Measurements from ENCODE around the gene CYLD. TPM values are rescaled to one million over a fixed set of nuclear protein-coding genes. Genes with fewer than 3 reads are reported as not detected.

Gene CYLD
- total RNA-seq, 2 experiments from 2014 or later = 133 to 135 TPM

DNA sequence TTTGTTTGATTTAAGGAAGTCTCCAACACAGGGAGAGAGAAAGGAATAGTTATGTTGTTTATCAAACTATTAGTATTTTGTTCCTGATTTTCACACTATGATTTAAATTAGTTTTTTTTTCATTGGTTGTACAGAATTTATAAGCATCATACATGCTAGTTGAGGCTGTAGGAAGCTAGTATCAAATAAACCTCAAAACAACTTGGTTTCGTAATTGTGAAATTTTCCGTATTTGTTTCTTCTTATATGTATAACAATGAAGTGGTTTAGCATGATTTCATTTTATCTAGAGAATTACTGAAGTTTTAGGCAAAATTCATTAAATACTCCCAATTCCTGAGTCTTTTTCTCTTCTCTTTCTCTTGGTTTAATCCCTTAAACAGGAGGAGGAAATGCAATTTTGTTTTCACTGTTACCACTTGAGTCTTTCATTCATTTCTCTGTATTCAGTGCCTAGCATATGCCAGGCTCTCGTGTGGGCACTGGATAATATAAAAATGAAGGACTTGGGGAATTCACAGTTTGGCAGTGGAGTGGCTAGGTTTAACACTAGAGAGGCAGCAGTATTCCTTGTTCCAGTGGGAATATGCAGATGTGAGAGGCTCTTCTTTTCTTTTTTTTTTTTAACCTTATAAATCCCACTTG lies 1.8 kb downstream of the CYLD start:
- ChIA-PET CTCF (interaction anchor here (0.6 to 9.9 kb wide), 14 partner anchors 7 to 417 kb away, joined by 3 to 153 read pairs (median 6); partner anchors contain the start of gene SNX20), POLR2A (interaction anchor here (0.8 to 7.2 kb wide), 4 partner anchors 45 to 64 kb away, joined by 3 to 81 read pairs (median 22); partner anchors contain the start of gene SNX20)
- H3K9me3 Mint-ChIP-seq = no peaks in the 10 kb centered on the region
- no peak for DNase-seq
- intact Hi-C loops (cut with micrococcal nuclease) = loop anchor here (5.0 to 10.0 kb wide), 2 partner anchors 476 to 719 kb away; partner anchors contain the start of genes ADCY7 and CNEP1R1
- peak overlapping the region; percentile 97 for H3K27ac Mint-ChIP-seq
- peaks cover 52% of the 10 kb centered on the region for H3K4me1 Mint-ChIP-seq (ENCODE audit: low read depth)
- no peaks in the 10 kb centered on the region for H3K27me3 Mint-ChIP-seq
- peaks cover 33% of the 10 kb centered on the region for H3K36me3 Mint-ChIP-seq
- peak overlapping the region; percentile 94 for H3K4me3 Mint-ChIP-seq

DNA sequence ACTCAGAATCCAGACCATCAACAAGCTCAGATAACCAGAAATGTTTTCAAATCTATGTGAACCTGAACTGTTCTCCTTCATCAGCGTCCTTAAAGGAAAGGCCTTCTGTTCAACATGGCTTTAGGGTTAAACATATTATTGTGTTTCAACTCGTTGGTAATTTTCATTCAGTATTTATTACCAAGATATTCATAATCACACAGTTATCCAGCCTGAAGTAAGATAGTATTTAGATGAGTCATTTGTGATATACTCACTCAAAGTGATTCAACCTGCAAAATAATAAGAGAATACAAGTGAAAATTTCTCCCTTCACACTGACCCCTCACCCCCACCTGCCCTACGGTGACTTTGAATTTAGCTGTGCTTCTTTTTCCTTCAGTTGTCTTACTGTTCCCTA lies 3.0 kb downstream of the CYLD start:
- ChIA-PET POLR2A (interaction anchor here (0.6 to 7.2 kb wide), 12 partner anchors 9 to 720 kb away, joined by 3 to 81 read pairs (median 3); partner anchors contain the start of genes CNEP1R1 and SNX20), CTCF (interaction anchor here (0.5 to 9.9 kb wide), 14 partner anchors 9 to 548 kb away, joined by 3 to 153 read pairs (median 6); partner anchors contain the start of gene SNX20)
- intact Hi-C loops (cut with micrococcal nuclease) = loop anchor here (5.0 to 10.0 kb wide), 3 partner anchors 468 to 720 kb away; partner anchors contain the start of genes ADCY7 and CNEP1R1
- Mint-ChIP-seq H3K27me3 (no peaks in the 10 kb centered on the region), H3K9me3 (no peaks in the 10 kb centered on the region), H3K4me1 (ENCODE audit: low read depth) (peaks cover 57% of the 10 kb centered on the region), H3K36me3 (peaks cover 39% of the 10 kb centered on the region), H3K27ac (peak overlapping the region; percentile 97), H3K4me3 (peak overlapping the region; percentile 94)
- DNase-seq = peak; percentile 44

DNA sequence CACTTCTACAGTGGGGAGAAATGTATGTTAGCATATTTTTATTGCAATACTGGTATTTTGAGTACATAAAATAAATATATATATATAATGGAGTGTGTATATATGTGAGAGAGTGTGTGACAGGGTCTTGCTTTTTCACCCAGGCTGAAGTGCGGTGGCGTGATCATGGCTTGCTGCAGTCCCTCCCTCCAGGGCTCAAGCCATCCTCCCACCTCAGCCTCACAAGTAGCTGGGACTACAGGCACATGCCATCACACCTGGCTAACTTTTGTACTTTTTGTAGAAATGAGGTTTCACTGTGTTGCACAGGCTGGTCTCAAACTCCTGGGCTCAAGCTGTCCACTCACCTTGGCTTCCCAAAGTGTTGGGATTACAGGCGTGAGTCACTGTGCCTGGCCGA lies 4.1 kb downstream of the CYLD start:
- POLR2A ChIA-PET = interaction anchor here (1.9 to 7.2 kb wide), 5 partner anchors 20 to 66 kb away, joined by 8 to 81 read pairs (median 15); partner anchors contain the start of genes NOD2 and SNX20
- peak; percentile 37 for DNase-seq
- peak overlapping the region; percentile 97 for H3K27ac Mint-ChIP-seq
- intact Hi-C loops (cut with micrococcal nuclease) = loop anchor here (2.0 to 10.0 kb wide), 5 partner anchors 47 to 721 kb away; partner anchors contain the start of genes BRD7 and CNEP1R1
- peaks cover 57% of the 10 kb centered on the region for H3K4me1 Mint-ChIP-seq (ENCODE audit: low read depth)
- no peaks in the 10 kb centered on the region for H3K27me3 Mint-ChIP-seq
- peak overlapping the region; percentile 94 for H3K4me3 Mint-ChIP-seq
- H3K9me3 Mint-ChIP-seq = no peaks in the 10 kb centered on the region
- H3K36me3 Mint-ChIP-seq = peaks cover 48% of the 10 kb centered on the region
- CTCF ChIA-PET = interaction anchor here (0.6 to 9.9 kb wide), 16 partner anchors 10 to 535 kb away, joined by 3 to 153 read pairs (median 6); partner anchors contain the start of genes NOD2 and SNX20

DNA sequence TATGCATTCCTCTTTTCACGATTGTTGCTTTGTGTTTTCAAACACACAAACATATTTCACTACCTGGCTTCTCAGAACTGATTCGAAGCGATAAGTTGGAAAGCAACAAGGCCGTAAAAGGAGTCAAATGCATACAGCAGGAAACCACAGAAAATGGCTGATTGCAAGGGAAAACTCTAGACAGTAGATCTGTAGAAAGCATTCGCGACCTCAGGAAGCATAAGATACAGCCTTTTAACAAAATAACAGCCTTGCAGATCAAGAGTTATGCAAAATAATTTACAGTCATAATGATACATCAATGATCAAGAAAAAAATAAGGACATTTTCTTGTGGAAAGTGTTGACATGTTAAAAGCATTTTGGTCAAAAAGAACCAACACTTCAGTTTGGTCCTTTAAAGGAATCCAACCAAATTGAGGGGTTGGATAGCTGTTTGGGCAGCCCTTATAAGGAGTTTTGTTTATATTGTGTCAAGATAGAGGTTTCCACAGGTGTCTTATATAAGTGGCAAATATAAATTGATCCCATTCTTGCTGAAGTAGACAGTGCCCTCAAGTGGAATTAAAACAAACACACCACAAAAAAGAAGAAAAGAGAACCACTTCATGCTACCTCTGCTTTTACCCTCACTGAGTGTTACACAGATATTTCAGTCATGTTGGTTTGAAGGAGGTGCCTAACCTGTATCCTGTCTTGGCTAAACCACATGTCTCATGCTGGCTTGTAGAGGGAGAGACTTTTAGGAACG lies 5.5 kb downstream of the CYLD start:
- H3K27ac Mint-ChIP-seq = peak overlapping the region; percentile 97
- intact Hi-C loops (cut with micrococcal nuclease) = loop anchor here (1.0 to 10.0 kb wide), 13 partner anchors 18 to 723 kb away; partner anchors contain the start of genes BRD7, CNEP1R1 and SNX20
- POLR2A ChIA-PET = interaction anchor here (0.7 to 7.2 kb wide), 8 partner anchors 18 to 81 kb away, joined by 4 to 81 read pairs (median 8); partner anchors contain the start of genes NOD2 and SNX20
- DNase-seq = no peak
- CTCF ChIA-PET = interaction anchor here (0.6 to 9.9 kb wide), 25 partner anchors 11 to 537 kb away, joined by 3 to 153 read pairs (median 4); partner anchors contain the start of genes NOD2 and SNX20
- H3K9me3 Mint-ChIP-seq = no peaks in the 10 kb centered on the region
- H3K4me3 Mint-ChIP-seq = peak overlapping the region; percentile 73
- peaks cover 64% of the 10 kb centered on the region for H3K4me1 Mint-ChIP-seq (ENCODE audit: low read depth)
- peaks cover 54% of the 10 kb centered on the region for H3K36me3 Mint-ChIP-seq
- no peaks in the 10 kb centered on the region for H3K27me3 Mint-ChIP-seq

DNA sequence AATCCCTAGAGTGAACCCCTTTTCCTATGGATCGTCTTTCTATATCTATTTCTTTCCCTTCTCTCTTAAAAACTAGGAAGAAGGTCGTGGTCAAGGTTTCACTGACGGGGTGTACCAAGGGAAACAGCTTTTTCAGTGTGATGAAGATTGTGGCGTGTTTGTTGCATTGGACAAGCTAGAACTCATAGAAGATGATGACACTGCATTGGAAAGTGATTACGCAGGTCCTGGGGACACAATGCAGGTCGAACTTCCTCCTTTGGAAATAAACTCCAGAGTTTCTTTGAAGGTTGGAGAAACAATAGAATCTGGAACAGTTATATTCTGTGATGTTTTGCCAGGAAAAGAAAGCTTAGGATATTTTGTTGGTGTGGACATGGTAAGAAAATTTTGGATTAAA lies 9.6 kb downstream of the CYLD start:
- H3K36me3 Mint-ChIP-seq = peaks cover 55% of the 10 kb centered on the region
- H3K27me3 Mint-ChIP-seq = no peaks in the 10 kb centered on the region
- H3K4me3 Mint-ChIP-seq = no peak overlapping the region
- peak overlapping the region; percentile 54 for H3K27ac Mint-ChIP-seq
- no peaks in the 10 kb centered on the region for H3K9me3 Mint-ChIP-seq
- ChIA-PET POLR2A (interaction anchor here (1.6 kb wide), 1 partner anchor 70 kb away, joined by 4 read pairs; the partner anchor contains the start of gene SNX20), CTCF (interaction anchor here (0.7 to 9.9 kb wide), 7 partner anchors 14 to 397 kb away, joined by 3 to 153 read pairs (median 5); no protein-coding TSS in a partner anchor)
- intact Hi-C loops (cut with micrococcal nuclease) = no loop called here
- H3K4me1 Mint-ChIP-seq (ENCODE audit: low read depth) = peaks cover 71% of the 10 kb centered on the region
- DNase-seq = no peak

DNA sequence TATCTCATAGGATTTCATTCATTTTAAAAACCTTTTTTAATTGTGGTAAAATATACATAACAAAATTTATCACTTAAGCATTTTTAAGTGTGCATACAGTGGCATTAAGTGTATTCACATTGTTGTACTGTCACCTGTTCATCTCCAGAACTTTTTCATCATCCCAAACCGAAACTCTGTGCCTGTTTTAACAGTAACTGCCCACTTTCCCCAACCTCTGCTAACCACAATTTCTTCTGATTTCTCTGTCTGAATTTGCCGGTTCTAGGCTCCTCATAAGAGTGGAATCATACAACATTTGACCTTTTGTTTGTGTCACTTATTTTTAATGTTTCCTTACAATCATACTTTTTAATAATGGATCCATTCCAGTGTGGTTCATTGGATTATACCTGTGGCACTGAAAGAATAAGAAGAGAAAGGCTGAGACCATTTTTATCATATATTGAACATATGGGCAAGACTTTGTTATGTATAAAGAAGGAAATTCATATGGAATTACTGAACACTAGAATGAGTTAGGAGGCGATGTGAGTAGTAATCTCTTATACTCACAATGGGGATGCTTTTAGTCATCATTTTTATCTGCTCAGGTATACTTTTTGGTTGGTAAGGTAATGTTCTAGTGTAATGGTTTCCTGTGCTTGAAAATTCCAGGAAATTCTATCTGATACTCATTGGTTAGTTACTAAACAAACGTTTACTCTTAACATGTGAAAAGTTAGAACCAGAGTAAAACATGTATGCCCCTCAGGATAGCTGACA lies 10.8 kb downstream of the CYLD start:
- Mint-ChIP-seq H3K9me3 (no peaks in the 10 kb centered on the region), H3K4me1 (ENCODE audit: low read depth) (peaks cover 70% of the 10 kb centered on the region), H3K4me3 (no peak overlapping the region), H3K27me3 (no peaks in the 10 kb centered on the region), H3K27ac (peak overlapping the region; percentile 79), H3K36me3 (peaks cover 50% of the 10 kb centered on the region)
- intact Hi-C loops (cut with micrococcal nuclease) = loop anchor here (1.0 kb wide), 1 partner anchor 13 kb away; no protein-coding TSS in a partner anchor
- ChIA-PET POLR2A (interaction anchor here (1.0 kb wide), 1 partner anchor 71 kb away, joined by 3 read pairs; no protein-coding TSS in a partner anchor), CTCF (interaction anchor here (0.7 to 4.1 kb wide), 4 partner anchors 45 to 81 kb away, joined by 3 to 39 read pairs (median 4); no protein-coding TSS in a partner anchor)
- no peak for DNase-seq

DNA sequence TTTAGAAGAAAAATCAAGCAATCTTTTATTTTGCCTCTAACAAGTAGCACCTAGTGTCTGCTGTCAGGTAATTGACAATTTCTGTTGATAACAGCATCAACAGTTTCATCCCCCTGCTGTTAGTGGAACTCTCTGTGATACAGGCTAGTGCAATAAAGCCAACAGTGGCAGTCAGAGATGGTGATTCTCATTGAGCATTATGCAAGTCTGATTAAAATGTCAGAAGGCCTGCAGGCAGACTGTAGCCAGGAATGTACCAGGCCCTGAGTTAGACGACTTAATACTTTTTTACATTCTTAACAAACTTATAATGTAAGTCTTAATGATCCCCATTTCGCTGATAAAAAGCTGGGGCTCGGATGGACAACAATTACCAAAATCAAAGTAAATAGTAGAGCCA lies 14.6 kb downstream of the CYLD start:
- H3K27ac Mint-ChIP-seq = no peak overlapping the region
- no peaks in the 10 kb centered on the region for H3K27me3 Mint-ChIP-seq
- peaks cover 73% of the 10 kb centered on the region for H3K4me1 Mint-ChIP-seq (ENCODE audit: low read depth)
- H3K9me3 Mint-ChIP-seq = no peaks in the 10 kb centered on the region
- intact Hi-C loops (cut with micrococcal nuclease) = no loop called here
- ChIA-PET CTCF (interaction anchor here (0.8 to 3.0 kb wide), 5 partner anchors 9 to 90 kb away, joined by 3 to 20 read pairs (median 9); no protein-coding TSS in a partner anchor), POLR2A (interaction anchor here (0.6 kb wide), 4 partner anchors 18 to 506 kb away, joined by 3 to 4 read pairs (median 3); no protein-coding TSS in a partner anchor)
- DNase-seq = no peak
- H3K4me3 Mint-ChIP-seq = no peak overlapping the region
- H3K36me3 Mint-ChIP-seq = peaks cover 49% of the 10 kb centered on the region

DNA sequence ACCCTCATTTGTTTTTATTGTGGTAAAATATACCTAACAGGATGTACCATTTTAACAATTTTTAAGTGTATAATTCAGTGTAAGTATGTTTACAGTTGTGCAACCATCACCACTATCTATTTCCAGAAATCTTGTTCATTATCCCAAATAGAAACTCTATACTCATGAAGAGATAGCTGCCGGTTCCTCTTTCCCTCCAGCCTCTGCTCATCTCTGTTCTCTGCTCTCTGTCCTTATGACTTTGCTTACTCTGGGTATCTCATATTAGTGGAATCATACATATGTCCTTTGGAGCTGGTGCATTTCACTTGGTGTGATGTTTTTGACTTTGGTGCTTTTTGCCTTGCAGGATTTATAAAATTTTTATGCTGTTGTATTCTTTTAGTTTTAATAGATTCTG lies 19.4 kb downstream of the CYLD start:
- peaks cover 47% of the 10 kb centered on the region for H3K36me3 Mint-ChIP-seq
- POLR2A ChIA-PET = no interaction called here
- no peak overlapping the region for H3K4me3 Mint-ChIP-seq
- DNase-seq = no peak
- CTCF ChIA-PET = interaction anchor here (1.0 to 6.0 kb wide), 4 partner anchors 20 to 89 kb away, joined by 4 to 45 read pairs (median 4); no protein-coding TSS in a partner anchor
- intact Hi-C loops (cut with micrococcal nuclease) = no loop called here
- peak overlapping the region; percentile 8 for H3K27ac Mint-ChIP-seq
- peaks cover 87% of the 10 kb centered on the region for H3K4me1 Mint-ChIP-seq (ENCODE audit: low read depth)
- H3K9me3 Mint-ChIP-seq = peaks cover 9% of the 10 kb centered on the region
- H3K27me3 Mint-ChIP-seq = no peaks in the 10 kb centered on the region

DNA sequence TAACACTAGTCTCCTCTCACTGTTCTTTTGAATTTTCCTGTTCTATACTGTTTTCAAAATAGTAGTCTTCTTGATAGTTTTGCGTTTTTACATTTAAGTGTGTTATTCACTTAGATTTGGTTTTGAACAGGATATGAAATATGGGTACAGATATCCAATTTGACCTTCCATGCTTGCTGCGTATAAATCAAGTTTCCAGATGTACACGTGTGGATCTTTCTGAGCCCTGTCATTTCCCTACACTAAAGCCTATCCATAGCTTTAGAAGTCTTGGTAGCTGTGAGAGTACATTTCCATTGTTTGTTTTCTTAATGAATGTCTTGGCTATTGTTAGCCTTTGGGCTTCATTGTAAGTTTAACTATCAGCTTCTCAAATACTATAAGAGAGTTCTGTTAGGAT lies 20.4 kb downstream of the CYLD start:
- peaks cover 87% of the 10 kb centered on the region for H3K4me1 Mint-ChIP-seq (ENCODE audit: low read depth)
- H3K27ac Mint-ChIP-seq = peak overlapping the region; percentile 58
- intact Hi-C loops (cut with micrococcal nuclease) = no loop called here
- POLR2A ChIA-PET = no interaction called here
- peaks cover 52% of the 10 kb centered on the region for H3K36me3 Mint-ChIP-seq
- H3K9me3 Mint-ChIP-seq = peaks cover 13% of the 10 kb centered on the region
- no peak for DNase-seq
- H3K27me3 Mint-ChIP-seq = no peaks in the 10 kb centered on the region
- CTCF ChIA-PET = interaction anchor here (0.6 to 6.0 kb wide), 4 partner anchors 18 to 91 kb away, joined by 3 to 45 read pairs (median 4); no protein-coding TSS in a partner anchor
- no peak overlapping the region for H3K4me3 Mint-ChIP-seq

DNA sequence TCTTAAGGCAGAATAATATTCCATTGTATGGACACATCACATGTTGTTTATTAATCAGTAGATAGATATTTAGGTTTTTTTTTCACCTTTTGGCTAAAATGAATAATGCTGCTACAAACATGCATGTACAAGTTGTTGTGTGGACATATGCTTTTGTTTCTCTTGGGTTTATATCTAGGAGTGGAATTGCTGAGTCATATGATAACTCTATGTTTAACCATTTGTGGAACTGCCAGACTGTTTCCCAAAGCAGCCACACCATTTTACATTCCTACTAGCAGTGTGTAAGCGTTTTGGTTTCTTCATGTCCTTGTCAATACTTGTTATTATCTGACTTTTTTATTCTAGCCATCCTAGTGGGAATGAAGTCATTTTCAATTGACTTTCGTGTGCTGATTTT lies 21.3 kb downstream of the CYLD start:
- no peak for DNase-seq
- peaks cover 13% of the 10 kb centered on the region for H3K9me3 Mint-ChIP-seq
- H3K4me1 Mint-ChIP-seq (ENCODE audit: low read depth) = peaks cover 89% of the 10 kb centered on the region
- ChIA-PET POLR2A (no interaction called here), CTCF (interaction anchor here (1.3 to 6.0 kb wide), 3 partner anchors 43 to 436 kb away, joined by 4 to 45 read pairs (median 5); no protein-coding TSS in a partner anchor)
- intact Hi-C loops (cut with micrococcal nuclease) = no loop called here
- H3K27me3 Mint-ChIP-seq = no peaks in the 10 kb centered on the region
- peak overlapping the region; percentile 43 for H3K27ac Mint-ChIP-seq
- H3K4me3 Mint-ChIP-seq = no peak overlapping the region
- peaks cover 49% of the 10 kb centered on the region for H3K36me3 Mint-ChIP-seq

All from activated CD4-positive, alpha-beta memory T cell treated with anti-CD3 and anti-CD28 coated beads for 36 hours (primary cell).